Activated T-cell treated with anti-CD3 and anti-CD28 coated beads, Interleukin-2, amount 50 U/mL, for 48 hours (primary cell): ENCODE measurements around the gene SPEM2.
"Not testable (repeated sequence)": the region's sequence is repeated elsewhere in the genome, so short reads cannot be mapped to it uniquely, and the experiment has no call there.

Experiments used
- DNase-seq, 2 experiments: peaks; one replicate each; pipeline ENCODE4 v3.0.0-alpha.2; 2020

Gene SPEM2

DNA sequence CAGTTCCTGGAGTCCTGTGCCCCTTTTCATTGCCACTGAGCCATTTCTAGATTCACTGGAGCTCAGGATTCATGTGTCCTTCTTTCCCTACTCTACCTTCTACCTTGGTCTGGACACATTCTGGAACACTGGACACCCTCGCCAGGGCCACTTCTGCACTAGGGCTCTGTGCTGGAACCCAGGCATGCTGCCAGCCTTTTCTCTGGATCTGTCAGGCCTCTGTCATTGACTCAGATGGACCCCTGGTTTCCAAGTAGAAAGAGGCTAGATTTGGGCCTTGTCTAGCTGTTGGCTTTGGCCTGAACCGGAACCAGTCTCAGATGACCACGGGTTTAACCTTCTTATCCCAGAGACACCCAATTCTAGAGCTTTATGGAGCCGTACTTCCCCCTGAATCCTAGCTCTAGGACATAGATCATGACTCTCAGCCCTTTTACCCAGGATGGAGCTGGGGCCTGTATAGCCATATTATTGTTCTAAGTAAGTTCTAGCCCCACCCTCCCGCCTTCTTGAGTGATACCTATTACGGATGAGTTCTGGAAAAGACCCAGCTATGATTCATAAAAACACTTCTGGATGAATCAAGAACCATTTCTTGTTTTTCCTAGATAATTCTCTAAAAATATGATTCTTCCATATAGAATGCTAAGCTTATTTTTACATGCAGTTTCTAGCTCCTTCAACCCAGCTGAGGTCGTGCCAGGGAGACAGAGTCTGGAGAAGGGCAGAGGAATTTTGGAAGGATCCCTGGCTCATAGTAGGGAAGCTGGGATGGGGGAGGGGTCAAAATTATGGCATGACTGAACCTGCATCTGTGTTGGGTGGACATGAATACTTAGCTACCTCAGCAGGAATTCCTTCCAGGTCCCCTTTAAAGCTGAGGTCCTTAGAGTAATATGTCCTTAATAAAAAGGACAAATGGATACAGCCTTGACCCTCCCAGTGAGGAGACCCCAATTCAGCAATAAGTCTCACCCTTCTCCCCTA, 18.4 kb downstream of the SPEM2 start:
- no peak for DNase-seq

GRCh38 chr17:7444682-7445618, 19.5 kb downstream of the SPEM2 start, which contains the start of gene CHRNB1:
TSS of gene CHRNB1 (plus strand) at chr17:7445061. CDS start at chr17:7445128, 67 bp downstream.
- DNase-seq: peak in 1 of 2 experiments; percentile 28

DNA sequence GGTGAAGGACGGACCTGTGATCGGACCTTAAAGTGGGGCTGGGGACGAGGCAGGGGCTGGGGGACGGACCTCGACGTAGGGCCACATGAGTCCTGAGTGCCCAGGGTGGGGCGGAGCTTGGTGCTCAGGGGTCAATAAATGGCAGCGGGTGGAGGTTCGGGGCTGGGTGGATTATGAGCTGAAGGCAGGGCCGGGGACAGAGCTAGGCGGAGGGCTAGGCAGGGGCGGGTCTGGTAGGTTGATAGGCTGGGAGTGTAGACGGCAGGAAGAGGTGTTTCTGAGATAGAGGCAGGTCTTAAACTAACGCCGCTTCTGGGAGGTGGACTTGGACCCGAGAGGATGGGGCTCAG, 20.2 kb downstream of the SPEM2 start:
- DNase-seq: peak in 1 of 2 experiments; percentile 41

GRCh38 chr17:7448461-7448860, 23.0 kb downstream of the SPEM2 start:
- DNase-seq: no peak

DNA sequence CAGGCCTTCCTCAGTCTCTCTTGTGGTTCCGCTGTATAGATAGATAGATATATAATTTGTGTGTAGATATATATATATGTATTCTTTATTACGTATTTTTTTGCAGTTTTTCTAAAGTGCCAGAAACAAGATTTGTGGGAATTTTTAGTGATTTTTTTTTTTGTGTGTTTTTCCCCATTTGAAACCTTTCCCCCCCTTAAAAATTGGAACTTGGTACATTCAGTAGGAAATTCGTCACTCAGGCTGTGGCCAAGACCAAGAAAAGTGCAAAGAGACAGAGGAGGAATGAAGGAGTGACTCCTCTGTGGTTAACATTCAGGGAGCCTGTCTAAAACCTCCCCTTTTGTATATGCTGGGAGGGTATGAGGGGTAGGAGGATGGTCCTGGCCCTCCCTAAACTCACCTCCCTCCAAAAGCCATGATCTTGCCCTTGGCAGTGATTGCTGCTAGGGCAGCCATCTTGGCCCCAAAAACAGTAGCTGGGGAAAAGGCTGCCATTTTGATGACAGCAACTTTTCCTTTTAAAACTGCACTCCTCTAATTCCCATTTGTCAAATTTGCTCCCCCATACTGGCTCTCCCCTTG, 34.6 kb downstream of the SPEM2 start:
- no peak for DNase-seq

DNA sequence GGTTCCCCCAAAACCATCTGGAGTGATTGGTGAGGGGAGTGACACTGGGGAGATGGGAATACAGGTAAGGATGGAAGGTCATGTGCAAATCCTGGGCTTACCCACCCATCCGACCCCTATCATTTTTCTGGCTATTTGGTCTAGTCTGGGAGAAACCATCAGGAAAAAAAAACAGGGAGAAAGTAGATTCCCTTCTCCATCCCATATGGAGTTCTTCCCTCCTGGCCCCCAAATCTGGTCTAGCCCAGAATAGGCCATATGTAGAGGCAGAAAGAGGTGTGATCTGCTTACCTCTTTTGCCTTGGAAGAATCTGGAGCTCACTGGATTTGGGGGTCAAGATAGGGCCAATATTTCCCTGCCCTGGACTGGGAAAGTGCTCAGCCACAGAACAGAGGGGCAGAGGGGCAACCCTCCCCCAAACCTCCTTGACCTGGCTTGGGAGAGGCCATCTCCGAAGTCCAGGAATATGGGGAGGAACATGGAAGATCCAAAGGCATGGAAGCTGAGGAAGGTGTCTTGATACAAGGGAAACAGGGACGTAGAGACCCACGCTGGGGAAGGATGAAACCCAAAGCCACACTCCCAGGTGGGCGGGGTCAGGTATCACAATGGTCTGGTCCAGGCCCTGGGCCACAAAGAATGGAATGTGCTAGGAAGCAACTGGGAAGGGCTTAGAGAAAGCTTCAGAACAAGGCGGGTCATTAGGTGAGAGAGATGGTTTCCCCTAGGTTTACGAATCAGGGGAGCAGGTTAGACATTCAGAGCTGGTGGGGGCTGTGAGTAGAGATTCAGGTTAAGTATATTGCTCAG, 35.6 kb downstream of the SPEM2 start:
- DNase-seq: no peak

DNA sequence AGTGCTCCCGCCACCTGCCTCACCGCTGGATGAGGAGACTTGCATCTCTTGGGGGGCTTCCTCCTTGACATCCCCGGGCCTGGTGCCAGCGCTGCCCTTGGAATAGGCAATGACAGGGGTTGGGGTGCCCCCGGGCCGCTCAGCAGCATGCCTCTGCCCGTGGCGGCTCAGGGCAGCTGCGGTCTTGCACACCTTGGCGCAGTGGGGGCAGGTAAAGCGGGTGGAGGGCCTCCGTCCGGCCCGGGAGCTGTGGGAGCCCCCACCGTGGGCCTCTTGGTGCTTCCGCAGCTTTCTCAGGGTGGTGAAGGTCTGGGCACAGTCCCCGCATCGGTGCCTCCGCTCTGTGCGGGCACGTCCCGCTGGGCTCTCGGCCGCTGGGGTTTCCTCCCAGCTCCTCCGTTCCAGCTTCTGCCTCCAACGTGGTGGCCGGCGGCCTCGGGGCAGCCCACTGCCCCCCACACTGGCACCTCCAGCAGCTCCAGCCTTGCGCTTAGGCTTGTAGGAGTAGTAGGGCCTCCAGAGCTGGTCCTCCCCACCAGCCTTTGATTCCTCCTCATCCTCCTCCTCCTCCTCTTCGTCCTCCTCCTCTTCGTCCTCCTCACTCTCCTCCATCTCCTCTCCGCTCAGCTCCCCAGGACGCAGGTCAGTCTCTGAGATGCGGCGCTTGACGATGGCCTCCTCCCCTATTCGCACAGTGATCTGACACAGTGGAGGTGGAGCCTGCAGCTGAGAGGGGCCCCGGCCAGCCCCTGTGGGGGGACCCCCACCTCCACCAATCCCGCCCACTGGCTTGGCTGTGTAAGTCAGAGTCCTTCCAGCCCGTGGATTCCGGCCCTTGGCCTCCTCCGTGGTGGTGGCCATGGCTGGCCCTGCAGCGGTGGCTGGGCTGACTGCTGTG, 37.3 kb downstream of the SPEM2 start:
- no peak for DNase-seq

- no peak for DNase-seq
Measured at GRCh38 chr17:7463372-7463846, 38.0 kb downstream of the SPEM2 start.

DNA sequence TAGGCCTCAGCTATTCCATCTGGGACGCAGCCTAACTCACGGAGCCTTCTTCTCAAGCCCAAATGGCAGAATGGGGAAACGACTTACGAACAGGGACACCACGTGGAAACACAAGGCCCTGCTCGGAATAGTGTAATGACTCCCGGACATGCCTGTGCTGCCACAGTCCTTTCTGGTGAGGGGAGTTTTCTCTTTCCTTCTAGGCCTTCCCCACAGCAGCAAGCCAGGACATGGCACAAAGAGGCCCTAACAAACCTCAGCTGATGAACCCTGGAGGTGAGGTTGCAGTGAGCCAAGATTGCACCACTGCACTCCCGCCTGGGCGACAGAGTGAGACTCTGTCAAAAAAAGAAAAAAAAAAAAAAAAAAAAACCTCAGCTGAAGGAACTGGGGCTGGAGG, 38.7 kb downstream of the SPEM2 start:
- DNase-seq: no peak

GRCh38 chr17:7465597-7466275, 40.3 kb downstream of the SPEM2 start:
- DNase-seq: no peak

DNA sequence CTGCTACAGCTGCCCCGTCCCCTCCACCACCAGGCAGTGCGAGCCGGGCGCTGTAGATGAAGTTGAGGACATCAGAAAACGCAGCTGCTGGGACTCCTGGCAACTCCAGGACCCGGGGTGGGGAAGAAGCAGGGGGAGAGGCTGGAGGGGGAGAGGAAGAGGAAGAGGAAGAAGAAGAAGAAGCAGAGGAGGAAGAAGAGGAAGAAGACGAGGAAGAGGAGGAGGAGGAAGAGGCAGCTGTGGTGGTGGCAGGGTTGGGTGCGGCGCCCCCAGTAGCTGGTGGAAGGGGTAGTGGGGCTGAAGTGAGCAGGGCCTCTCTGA, 40.9 kb downstream of the SPEM2 start:
- no peak for DNase-seq

DNA sequence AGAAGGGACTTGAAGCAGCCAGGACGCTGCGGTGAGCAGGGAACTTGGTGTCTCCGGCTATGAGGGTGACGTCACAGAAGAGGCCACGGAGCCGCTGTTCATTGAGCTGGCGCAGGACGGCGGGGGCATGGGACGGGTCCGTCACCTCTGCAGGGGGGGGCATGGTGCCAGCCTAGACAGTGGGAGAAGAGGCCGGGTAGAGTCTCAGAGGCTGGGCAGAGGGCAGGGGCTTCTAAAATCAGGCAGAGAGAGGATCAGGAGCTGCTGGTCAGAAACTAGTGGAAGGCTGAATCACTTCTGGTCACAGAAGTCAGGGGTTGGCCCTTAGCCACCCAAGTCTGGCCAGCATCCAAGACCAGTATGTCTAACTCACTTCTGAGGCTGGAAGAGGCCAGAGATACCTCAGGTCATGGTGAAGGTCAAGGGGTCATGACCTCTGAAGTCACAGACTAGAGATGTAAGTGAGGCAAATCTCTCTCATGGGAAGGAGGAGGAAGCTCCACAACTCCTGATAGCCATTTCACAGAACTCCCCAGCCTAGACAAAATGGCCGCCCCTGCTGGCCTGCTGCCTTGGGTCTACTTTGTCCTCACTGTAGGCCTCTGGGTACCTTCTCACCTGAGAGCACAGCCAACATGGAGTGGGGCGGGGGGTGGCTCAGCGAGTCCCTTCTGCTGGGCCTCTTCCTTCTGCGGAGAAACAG, 41.4 kb downstream of the SPEM2 start:
- DNase-seq: no peak

- no peak for DNase-seq
Measured at GRCh38 chr17:7467498-7467897, 42.1 kb downstream of the SPEM2 start.

GRCh38 chr17:7468290-7468689, 42.9 kb downstream of the SPEM2 start:
- no peak for DNase-seq

DNA sequence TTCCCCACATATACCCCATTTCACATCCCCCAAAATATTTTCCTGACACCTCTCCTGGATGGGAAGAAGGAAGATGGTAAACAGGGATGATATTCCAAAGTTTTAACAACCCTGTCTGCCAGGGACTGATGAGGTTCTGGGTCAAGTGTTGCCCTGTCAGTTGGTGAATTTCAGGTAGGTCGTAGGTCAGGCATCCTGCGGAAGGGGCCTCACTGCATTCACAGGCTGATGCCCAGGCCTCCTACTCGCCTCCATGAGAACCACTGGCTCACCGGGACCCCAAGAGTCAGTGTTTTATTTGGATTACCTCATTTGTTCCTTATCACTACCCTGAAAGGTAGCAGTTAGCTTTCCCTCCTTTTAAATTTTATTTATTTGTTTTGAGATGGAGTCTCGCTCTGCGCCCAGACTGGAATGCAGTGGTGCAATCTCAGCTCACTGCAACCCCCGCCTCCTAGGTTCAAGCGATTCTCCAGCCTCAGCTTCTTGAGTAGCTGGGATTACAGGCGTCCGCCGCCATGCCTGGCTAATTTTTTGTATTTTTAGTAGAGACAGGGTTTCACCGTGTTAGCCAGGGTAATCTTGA, 43.5 kb downstream of the SPEM2 start:
- no peak for DNase-seq

- not testable (repeated sequence) for DNase-seq
Measured at GRCh38 chr17:7469843-7470242, 44.4 kb downstream of the SPEM2 start.

DNA sequence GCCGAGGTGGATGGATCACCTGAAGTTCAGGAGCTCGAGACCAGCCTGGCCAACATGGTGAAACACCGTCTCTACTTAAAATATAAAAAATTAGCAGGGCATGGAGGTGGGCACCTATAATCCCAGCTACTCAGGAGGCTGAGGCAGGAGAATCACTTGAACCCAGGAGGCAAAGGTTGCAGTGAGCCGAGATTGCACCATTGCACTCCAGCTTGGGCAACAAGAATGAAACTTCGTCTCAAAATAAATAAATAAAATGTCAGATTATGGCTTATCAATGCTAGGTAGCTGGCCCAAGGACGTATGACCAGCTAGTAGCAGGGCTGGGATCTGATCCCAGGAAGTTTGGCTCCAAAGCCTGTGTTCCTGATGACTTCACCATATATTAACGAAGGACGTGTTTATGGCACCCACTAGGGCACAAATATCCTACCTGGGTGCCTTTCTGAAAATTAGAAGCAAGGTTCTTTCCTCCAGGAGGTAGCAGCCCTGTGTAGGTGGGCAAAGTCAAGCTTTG, 45.1 kb downstream of the SPEM2 start:
- DNase-seq: not testable (repeated sequence)

DNA sequence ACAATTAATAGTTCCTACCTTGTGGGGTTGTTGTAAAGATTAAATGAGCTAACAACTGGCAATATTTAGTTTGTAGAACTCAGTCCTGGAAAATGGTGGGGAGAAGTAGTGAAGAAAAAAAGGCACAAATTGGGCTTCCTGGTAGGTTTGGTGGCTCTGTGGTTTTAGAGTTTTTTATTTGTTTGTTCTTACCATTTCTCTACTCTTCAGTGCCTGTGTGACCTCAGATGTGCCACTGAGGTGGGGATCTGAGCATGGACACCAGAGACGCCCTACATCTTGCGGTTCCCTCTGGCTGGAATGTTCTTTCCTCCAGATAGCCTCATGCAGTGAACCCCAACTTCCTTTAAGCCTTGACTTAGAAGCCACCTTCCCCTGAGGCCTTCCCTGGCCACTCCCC, 46.3 kb downstream of the SPEM2 start:
- DNase-seq: no peak

GRCh38 chr17:7474767-7475166, 49.4 kb downstream of the SPEM2 start:
- not testable (repeated sequence) for DNase-seq
